SK-MEL-5 (cell line): ENCODE measurements around the gene CARNS1. TPM values are rescaled to one million over a fixed set of nuclear protein-coding genes. Genes with fewer than 3 reads are reported as not detected.
A peak's percentile ranks its signal among the peaks of the same experiment; 100 is the strongest.

Experiments used
- DNase-seq: peaks from one replicate; pipeline ENCODE4 v3.0.0-alpha.2; 2016; ENCODE audit warnings: low read depth, low spot score
- in situ Hi-C: cut with HindIII; loops from 2 replicates; pipeline ENCODE4 v1.10.0; 2016; ENCODE audit warnings: low sequenced_read_pairs, high pct_unique_total_duplicates, low pct_unique_long_range_greater_than_20kb
- polyA plus RNA-seq, 2 experiments: library from polyadenylated mRNA; depleted of rRNA; stranded (reverse); fragments of >200 nt; gene quantifications; 2 replicates each; pipeline ENCODE4 v1.2.3, GENCODE V29; 2015
- total RNA-seq: library from RNA; depleted of rRNA; stranded (reverse); fragments of >200 nt; shearing (Covaris generic); gene quantifications from 2 replicates; pipeline ENCODE4 v1.2.3, GENCODE V29; 2014; rRNA removed

CARNS1 gene, protein sequence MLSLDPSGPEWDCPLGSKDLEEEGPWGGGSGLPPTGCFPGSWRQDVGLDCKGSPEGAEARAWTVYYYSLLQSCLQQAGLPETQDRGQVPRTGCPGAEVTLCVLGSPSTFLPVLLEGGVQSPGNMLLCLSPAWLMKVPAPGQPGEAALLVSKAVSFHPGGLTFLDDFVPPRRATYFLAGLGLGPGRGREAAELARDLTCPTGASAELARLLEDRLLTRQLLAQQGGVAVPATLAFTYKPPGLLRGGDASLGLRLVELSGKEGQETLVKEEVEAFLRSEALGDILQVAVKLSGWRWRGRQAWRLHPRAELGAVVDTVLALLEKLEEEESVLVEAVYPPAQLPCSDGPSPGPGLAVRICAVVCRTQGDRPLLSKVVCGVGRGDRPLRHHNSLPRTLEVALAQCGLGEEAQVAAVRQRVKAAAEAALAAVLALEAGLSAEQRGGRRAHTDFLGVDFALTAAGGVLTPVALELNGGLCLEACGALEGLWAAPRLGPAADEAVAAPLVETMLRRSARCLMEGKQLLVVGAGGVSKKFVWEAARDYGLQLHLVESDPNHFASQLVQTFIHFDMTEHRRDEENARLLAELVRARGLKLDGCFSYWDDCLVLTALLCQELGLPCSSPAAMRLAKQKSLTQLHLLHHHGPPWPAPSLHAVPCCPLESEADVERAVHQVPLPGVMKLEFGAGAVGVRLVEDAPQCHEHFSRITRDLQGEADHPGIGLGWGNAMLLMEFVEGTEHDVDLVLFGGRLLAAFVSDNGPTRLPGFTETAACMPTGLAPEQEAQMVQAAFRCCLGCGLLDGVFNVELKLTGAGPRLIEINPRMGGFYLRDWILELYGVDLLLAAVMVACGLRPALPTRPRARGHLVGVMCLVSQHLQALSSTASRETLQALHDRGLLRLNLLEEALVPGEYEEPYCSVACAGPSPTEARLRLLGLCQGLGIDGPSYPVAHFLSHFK
- total RNA-seq = not detected in 2 replicates
- polyA plus RNA-seq (2015; cell fraction: cytosol; rRNA removed) = 0.06 TPM in 1 of 2 replicates, not detected in the other
- not detected in 2 replicates for polyA plus RNA-seq (2015; cell fraction: nucleus; rRNA removed)

DNA sequence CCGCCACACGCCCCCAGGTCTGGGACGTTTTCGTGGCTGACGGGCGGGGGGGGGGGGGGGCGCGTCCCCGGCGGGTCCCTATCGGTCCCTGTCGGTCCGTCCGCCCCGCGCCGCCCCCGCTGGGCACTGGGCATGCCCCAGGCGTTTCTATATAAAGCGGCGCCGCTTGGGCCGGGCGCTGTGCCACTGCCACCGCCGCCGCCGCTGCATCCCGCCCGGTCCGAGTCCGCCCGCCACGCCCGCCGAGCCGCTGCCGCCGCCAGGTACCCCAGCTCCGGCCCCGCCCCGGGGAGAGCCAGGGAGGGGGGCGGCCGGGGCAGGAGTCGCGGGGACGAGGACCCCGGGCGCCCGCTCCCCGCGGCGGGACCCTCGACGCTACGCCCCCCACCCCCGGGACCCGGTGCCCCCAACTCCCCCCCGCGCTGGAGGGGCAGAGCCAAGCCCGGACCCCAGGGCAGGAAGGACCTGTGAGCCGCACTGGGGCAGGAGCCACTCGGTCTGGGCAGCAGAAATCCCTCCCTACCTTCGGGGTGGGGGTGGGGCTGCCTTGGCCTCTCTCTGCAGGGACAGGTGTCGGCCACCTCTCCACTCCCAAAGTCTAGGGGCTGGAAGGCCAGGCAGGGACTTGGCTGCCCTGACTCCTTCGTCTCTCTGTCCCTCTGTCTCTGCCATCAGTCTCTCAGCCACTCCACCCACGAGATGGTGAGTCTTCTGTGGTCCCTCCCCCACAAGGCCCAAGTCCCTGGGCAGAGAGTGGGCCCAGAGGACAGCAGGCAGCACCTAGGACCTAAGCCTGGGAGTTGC lies at the start of gene CARNS1:
Gene CARNS1 (plus strand): TSS at position 178 of the 804 bp plus-strand sequence. CDS start 522 bp downstream, at position 700.
- no peak for DNase-seq
- in situ Hi-C loops = no loop called here

DNA sequence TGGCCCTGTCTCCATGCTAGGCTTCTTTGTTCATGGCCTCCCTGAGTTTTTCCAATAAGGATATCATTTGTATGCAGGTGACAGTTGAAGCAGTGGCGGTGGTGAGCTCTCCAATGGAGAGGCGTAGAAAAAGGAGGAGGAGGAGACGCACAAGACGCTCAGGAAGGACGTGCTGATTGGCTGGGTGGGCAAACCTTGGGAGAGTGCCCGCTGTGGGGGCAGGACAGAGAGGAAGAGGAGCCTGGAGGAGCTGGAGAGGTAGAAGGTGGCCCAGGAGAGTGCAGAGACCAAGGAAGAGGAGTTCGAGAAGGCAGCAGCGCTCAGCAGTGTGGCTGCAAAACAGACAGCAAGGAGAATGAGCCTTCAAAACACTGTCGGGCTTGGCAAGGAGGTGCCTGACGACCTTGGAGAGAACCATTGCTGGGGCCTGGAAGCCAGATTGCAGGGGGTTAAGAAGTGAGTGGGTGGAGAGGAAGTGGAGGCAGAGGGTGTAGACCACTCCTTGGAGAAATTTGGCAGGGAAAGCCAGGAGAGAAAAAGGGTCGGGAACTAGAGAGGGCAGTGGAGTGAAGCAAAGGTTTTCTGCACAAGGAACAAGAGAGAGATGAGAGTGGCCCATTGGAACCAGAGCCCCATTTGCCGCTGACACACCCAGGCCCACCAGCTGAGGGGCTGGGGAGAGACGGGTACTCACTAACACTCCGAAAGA lies 49.6 kb upstream of the CARNS1 start:
- no peak for DNase-seq
- in situ Hi-C loops = no loop called here

DNA sequence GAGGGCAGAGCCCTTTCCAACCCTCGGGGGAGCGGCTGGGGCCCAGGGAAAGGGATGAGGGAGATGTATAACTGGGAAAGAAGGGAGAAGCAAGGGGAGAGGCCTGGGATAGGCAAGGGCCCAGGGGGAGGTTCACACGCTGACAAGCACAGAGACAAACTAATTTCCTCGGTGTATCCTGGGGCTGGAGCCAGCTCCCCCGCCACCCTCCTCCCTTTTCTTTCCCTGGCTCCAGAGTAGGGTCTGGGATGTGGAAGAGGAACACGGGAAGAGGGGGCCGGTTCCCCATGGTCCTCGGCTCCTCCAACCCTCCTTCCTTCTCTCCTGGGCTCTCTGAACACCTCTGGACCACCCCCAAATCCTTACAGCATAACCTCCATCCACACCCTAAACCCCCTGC lies 48.9 kb upstream of the CARNS1 start:
- DNase-seq = no peak
- in situ Hi-C loops = no loop called here

DNA sequence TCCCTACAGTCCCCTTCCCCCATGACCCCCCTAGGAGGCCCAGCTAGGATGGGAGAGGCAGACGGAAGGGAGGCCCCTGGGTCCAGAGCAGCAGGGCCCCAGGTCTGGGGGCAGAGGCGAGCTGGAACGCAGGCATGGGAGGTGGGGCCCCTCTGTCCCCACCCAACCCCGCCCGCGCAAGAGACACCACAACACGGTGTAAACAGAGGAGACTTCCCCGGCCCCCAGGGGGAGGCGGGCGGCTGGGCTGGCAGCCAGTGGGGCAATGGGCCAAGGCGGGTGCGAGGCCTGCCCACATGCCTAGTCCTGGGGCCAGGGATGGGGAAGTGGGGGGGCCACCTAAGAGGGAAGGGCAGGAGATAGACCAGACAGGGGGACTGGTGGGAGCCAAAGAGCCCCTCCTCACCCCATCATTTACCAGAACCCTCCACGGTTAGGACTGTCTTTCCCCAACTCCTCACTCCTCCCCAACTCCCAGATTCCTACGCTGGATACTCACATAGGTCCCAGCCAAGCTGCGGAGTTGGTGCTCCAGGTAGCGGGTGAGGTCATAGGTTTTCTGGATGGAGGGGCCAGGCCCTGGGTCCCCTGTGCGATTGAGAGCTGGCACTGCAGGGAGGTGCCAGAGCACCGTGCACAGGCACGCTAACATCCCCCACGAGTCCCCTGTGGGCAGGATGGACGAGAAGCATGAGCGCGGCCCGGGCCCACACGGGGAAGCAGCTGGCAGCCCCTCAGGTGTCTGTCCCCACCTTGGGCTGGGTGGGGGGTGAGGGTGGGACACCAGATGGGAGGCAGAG lies 48.3 kb upstream of the CARNS1 start:
- in situ Hi-C loops = no loop called here
- no peak for DNase-seq

DNA sequence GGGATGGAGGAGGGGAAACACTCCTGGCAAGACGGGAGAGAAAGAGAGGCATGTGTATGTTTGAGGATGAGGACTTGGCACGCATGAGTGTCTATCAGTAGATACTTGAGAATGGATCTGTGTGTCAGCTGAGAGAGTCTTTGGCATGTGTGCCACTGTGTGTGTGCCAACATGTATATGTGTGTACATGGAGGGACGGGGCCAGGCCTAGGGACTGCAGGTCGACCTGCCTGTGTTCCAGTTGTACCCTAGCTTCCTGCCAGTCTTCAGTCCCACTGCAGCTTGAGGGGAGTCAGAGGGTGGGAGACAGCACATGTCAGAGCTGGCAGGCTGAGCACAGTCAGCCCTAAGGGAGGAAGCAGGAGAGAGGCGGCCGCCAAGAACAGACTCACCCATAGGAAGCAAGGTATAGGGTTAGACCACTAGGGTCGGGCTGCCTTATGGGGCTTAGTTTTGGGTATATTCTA lies 47.7 kb upstream of the CARNS1 start:
- DNase-seq = no peak
- in situ Hi-C loops = no loop called here

DNA sequence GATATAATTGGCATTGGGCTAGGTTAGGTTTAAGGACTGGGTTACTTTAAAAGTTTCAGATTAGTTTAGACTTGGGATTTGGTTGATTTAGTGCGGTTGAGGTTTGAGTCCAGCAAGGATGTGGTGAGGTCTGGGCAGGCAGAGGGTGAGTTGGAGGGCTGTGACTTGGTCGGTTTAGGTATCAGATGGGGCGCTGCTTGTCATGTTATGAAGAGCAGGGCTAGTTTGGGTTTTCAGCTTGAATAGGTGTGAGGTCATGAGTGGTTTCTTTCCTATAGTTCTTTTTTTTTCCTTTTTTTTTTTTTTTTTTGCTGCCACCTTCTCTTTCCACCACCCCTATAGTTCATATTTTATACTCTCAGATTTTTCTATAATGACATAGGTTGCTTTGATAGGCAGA lies 46.9 kb upstream of the CARNS1 start:
- DNase-seq = no peak
- in situ Hi-C loops = no loop called here

DNA sequence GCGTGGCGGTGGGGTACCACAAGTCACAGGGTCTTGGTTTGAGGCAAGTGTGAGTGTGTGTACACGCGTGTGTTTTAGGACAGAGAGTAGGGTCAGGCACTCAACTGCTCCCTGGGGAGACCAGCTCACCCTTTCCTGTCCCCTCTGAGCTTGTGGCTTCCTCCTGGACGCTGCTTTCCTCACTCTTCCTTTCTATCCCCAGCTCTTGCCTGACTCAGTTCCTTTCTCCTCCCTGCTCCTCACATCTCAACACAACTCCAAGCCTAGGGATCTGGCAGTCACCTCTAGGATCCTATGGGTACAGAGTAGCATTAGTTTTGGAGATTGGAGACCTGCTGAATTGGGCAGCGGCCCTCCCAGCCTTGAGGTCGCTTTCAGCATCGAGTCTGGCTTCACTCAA lies 46.2 kb upstream of the CARNS1 start:
- in situ Hi-C loops = no loop called here
- DNase-seq = no peak

DNA sequence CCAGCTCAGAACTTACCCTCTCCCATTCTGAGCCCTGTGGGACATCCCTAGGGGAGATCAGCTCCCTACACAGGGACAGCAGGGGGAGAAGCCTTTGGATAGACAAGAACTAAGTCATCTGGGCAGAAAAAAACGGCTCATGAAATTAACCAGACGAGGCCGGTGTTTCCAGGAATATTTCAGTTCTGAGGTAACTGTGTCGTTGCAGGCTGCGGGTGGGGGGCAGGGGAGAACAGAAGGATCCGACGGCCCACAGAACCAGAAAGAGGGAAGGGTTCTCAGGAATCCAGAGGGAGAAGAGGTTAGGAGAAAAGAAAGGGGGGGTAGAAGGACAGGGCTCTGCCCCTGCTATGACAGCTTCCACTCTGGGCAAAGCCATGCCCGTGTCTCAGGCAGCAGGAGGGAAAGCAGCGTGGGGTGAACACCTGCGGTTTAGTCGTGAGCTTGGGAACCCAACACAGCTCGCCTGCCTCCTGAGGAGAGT lies 45.6 kb upstream of the CARNS1 start:
- in situ Hi-C loops = no loop called here
- no peak for DNase-seq

DNA sequence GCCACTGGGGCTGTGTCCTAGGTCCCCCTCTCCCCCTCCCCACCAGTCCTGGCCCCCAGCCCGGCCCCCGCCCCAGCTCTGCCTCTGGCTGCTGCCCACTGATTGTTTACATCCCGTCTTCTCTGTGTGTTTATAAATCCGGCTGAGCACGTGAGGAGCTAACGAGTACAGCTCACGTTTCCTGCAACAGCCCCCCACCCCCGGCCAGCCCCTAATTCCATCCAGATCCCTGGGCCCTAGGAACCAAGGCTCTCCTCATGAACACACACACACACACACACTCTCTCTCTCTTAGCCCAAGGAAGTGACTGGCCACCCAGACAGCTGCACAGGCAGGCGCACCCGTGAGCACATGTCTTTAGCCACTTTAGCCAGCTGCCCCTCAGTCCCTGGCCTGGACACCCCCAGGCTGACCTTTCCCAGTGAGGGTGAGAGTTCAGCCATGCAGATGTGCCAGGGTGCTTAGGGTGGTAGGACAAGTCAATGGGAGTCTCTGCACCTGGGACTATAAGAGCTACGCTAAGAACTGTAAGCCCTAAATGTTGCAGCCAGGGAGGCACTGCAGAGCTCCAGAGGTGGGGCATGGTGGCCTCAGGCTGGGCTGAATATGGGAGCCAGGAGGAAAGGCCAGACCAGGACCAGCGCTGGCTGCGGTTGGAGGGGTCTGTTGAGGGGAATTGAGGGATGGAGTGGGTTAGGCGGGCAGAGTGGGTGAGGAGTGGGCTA lies 45.0 kb upstream of the CARNS1 start:
- no peak for DNase-seq
- in situ Hi-C loops = no loop called here

DNA sequence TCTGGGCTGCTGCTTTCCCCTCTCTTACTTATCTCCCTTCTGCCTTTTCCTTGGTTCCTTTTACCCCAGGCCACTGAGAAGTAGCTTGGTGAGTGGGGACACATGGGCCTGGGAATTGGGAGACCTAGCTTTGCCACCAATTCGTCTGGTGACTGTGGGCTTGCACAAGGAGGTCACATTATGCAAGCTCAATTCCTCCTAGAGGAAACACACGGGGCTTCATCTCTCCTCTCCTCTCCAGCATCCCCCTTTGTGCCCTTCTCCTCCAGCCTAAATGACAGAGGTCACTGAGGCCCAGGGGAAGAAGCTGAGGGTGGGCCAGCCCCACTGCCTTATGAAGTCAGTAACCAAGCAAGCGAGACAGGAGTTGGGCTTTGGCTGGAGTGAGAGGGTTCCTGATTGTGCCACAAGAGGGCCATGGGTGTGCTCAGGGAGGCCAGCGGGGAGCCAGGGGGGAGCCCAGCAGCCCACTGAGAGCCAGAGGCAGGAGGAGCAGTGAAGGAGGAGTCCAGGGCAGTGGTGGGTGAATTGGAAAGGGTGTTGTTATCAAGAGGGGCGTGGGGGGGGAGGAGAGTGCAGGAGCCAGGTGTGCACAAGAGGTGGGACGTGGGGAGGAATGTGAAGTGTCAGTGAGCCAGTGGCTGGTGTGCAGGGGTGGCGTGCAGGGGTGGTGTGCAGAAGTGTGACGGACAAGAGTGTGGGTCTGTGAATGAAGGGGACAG lies 44.1 kb upstream of the CARNS1 start:
- in situ Hi-C loops = no loop called here
- DNase-seq = peak; percentile 38

DNA sequence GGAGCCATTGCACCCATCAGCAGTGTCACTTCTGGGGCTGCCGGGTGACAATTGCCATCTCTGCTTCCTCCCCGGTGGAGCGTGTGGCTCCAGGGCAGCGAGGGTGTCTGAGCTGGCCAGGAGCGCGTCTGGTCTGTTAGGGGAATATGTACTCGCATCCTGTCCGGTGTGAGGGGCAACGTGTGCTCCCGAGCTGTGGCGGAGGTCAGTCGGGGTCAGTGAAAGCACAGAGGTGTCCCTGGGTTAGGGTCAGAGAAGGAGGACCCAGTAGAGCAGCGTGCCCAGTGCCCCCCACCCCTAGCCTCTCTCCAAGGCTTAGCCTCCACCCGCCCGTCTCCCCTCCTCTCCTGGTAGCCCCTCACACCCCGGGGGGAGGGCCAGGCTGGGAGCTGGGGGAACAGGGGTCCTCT lies 43.6 kb upstream of the CARNS1 start:
- in situ Hi-C loops = no loop called here
- DNase-seq = no peak

DNA sequence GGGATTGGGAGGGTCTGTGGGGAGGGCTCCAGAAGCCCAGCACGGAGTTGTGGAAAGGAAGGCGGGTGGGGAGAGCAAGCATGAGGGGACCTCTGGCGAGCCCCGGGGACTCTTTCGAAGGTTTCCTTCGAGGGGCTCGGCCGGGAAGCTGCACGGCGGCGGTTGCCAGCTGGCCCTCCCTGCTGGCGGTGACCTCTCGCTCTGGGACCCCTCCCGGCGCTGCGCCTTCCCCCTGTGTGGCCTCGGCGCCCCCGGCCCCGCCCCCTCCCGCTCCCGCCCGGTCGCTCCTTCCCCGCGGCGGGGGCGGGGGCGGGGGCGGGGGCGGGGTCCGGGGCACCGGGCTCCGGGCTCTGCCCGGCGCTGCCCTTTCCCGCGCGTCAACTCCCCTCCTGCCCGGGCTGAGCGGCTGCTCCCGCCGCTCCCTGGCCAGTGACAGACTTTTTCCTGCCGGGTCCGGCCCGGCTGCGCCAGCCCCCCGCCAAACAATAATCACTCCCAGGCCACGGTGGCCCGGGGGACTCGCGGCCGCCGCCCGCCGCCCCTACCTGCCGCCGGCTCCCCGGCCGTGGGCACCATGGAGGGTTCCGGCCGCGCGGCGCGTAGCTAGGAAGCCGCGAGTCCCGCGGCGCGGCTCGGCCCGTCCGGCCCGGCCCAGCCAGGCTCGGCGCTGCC lies 43.0 kb upstream of the CARNS1 start:
- in situ Hi-C loops = no loop called here

DNA sequence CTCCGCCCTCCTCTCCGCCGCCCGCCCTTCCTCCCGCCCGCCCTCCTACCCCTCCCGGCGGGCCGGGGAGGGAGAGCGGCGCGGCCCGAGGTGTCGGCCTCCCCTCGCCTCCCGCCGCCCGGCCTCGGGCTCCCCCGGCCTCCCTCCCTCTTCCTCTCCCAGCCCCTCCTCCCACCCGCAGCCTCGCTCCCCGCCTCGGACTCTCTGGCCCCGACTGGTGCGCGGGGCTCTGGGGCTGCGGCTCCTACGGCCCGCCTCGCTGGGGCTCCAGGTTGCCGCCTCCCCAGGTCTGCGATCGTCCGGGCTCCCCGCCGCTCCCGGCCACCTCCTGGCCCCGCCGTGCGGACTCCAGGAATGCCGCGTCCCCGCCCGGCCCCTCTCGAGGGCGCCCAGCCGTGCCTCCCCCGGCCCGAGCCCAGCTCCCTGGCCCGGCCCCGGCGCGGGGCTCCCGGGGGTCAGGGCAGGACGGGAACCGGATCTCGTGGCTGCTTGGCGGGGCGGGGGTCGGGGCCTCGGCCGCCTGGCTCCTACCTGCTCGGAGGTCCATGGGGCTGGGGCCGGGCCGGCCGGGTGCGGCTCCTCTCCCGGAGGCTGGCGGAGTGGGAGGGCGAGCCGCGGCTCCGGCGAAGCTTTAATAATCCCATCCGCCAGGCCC lies 42.4 kb upstream of the CARNS1 start, which contains the start of gene CLCF1:
Gene CLCF1 (minus strand): TSS at position 606 of the 655 bp plus-strand sequence. CDS start 59 bp downstream, at position 547.
- DNase-seq = peak; percentile 19
- in situ Hi-C loops = no loop called here

More for the DNA sequence above, 43.0 kb upstream of the CARNS1 start:
- no peak for DNase-seq
